ENCODE results near the gene NCOA3. TPM values are rescaled to one million over a fixed set of nuclear protein-coding genes. Genes with fewer than 3 reads are reported as not detected.

Gene NCOA3
- polyA plus RNA-seq, 5 donors: 25.8 to 41.9 (median 39.2) TPM

GRCh38 chr20:47678536-47678935 is 176.8 kb downstream of the NCOA3 start:
- DNase-seq: no peak

GRCh38 chr20:47679462-47679861 is 177.8 kb downstream of the NCOA3 start:
- DNase-seq: no peak

DNA sequence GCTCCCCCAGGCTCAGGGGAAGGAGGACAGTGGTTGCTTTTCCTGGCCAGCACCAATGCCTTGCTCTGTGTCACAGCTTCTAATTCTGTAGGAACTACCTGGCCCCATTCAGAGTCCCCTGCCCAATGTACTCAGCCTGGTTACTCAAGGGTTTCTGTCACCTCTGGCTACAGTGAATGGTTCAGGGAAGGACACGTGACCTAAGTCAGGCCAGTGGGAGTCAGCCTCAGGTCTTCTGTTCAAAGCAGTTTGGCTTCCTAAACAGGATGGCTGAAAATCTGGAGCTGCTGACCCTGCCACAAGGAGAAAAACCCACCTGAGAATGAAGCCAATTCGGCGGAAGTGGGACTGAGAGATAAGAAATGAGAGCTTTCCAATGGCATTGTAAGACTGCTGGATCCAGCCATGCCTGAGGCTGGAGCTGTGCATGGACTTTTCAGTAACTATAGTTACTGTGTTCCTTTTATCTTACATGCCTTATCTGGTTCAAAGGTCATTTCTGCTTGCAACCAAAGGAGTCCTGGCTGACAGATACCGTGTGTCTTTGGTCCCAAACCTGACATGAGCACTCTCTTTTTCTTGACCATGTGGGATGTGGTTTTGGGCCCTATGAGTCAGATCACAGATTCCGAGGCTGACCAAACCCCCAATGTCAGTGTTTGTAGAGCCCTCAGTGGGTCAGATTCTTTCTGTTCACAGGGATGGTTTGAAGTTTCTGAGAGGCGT is 179.3 kb downstream of the NCOA3 start:
- no peak for DNase-seq

DNA sequence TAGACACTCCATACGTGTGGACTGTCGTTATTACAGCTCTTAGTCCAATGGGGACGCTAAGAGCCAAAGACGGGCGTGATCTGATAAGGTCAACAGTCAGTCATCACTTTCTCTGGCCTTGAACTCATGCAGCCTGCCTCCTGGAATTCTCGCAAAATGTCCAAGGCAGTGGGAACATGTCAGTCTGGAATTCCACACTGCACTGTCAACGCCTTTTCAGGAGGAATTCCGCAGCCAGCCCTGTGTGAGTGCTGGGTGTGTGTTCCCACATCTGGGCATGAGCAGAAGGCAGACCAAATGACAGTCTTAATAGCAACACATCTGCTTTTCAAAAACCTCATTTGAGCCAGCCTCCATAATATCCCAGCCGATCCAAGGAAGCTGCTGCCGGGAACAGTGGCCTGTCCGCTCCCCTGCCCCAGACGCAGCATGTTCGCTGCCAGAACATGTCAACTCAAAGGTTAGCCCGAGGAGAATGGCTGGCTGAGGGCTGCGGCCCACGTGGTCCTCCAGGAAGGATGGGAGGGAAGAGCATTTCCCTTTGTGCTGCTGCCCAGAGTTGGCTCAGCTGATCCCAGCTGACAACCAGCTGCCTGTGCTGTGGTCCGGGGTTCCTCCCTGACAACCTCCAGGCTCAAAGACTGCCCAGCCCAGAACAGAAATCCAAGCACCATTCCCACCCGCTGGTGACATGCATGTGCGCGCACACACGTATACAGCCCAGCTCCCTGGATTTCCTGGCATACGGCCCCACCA is 180.5 kb downstream of the NCOA3 start:
- DNase-seq: peak; percentile 72 to 78

DNA sequence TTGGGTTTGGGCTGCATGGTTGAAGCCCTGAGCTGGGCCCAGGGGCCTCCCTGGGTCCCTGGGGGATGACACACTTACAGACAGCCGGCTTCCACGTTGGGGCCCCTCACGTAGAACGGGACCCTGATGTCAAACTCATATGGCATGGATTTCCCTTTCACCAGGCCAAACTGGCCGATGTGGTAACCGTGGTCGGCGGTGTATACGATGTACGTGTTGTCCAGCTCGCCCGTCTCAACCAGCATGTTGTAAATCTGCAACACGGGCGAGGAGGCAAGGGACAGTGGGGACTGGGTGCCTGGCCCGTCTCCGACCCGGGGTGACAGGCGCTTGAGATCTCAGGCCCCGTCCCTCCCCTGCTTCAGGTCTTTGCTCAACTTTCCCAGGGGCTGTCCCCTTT is 181.2 kb downstream of the NCOA3 start:
- no peak for DNase-seq

GRCh38 chr20:47684306-47685080 is 182.8 kb downstream of the NCOA3 start:
- no peak for DNase-seq

DNA sequence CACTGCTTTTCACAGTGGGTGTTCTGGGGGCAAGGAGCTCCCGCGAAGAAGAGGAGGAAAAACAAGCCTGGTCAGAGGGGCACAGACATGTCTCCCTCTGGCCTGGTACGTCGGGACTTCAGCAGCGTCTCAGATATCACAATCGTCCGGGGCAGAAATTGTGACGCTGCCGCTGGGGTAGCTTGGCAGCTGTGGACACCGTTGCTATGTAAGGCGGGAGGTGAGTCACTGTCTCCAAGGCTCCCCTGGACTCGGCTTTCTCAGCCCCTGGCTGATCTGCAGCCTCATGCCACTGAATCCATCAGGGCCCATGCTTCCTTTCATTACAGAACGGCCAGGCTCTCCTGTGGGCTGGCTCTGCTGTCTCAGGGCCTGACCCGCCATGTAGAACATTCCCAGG is 184.9 kb downstream of the NCOA3 start:
- no peak for DNase-seq

GRCh38 chr20:47687095-47687987 is 185.7 kb downstream of the NCOA3 start:
- no peak for DNase-seq

- no peak for DNase-seq
Measured at GRCh38 chr20:47688385-47689381, 187.0 kb downstream of the NCOA3 start.

DNA sequence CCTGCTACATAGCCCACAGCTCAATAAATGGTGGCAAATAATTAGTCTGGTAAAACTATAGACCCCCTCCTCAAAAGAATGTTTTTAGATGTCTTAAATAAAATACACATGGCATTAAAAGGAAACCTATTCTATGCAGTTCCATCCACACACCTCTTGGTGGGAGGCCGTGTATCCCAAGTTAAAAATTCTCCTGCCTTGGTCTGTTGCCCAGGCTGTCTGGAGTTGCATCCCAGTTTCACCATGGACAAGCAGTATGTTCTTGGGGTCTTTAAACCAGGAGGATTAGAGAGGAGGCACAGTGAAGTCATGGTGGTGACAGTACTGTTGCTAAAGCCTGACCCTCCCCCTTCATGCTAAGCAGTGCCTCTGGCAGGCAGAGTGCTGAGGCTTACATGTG is 188.0 kb downstream of the NCOA3 start:
- DNase-seq: no peak

DNA sequence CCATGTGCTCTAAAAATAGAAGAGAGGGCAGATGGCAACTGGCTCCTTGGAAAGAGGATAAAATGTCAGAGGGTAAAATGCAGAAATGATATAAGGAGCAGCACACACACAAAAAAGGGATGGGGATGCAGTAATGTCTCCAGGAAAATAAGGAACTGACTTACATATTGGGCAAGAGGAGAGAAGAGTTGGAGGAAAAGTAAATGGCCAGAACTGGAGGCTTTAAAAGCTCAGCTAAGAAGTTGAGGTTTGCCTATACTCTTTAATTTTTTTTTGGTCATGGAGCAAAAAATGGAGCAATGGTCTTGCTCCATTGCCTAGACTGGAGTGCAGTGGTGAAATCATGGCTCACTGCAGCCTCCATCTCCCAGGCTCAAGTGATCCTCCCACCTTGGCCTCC is 189.9 kb downstream of the NCOA3 start:
- no peak for DNase-seq

GRCh38 chr20:47694021-47694818 is 192.5 kb downstream of the NCOA3 start:
- DNase-seq: no peak

- no peak for DNase-seq
Measured at GRCh38 chr20:47696856-47697255, 195.2 kb downstream of the NCOA3 start.

GRCh38 chr20:47698142-47698541 is 196.5 kb downstream of the NCOA3 start:
- DNase-seq: no peak

DNA sequence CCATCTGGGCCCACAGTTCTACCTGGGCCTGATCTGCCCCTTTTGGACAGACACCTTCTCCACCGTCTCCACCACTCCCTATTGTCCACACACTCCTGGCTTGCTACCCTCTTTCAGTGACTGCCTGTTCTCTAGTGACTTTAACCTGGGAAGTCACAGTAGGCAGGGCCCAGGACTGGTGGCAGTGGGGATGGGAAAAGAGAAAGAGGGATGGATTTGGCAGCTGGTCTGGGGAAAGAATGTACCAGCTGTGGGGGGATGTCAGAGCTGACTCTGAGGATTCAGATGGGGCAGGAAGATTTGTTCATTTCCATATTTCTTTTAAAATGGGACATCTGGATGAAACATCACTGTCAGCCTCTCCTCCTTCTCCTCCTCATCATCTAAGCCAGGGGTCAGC is 198.1 kb downstream of the NCOA3 start:
- DNase-seq: no peak

- DNase-seq: no peak
Measured at GRCh38 chr20:47700327-47700726, 198.6 kb downstream of the NCOA3 start.

DNA sequence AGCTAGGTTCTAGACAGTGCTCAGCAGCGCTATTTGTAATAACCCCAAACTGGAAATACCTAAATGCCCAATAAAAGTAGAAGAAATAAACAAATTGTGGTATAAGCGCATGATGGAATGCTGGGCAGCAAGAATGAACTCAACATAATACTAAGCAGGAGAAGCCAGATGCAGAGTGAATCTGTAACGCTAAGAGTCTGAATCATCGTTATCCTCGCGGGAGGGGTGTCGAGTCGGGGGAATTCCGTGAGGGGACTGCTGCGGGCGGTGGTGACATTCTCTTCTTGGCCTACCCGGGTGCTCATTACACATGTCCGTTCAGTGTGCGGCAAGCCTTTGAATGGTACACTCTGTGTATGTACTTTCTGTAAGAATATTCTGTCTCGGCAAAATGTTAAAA is 199.9 kb downstream of the NCOA3 start:
- no peak for DNase-seq

- DNase-seq: no peak
Measured at GRCh38 chr20:47703748-47704147, 202.1 kb downstream of the NCOA3 start.

GRCh38 chr20:47704746-47705496 is 203.2 kb downstream of the NCOA3 start:
- no peak for DNase-seq

All from right lung (tissue), 5 donors.